Measurements from ENCODE around the gene SLC35G6. TPM values are rescaled to one million over a fixed set of nuclear protein-coding genes. Genes with fewer than 3 reads are reported as not detected.
A peak's percentile ranks its signal among the peaks of the same experiment; 100 is the strongest.

SLC35G6 gene
- total and polyA plus RNA-seq, 2 of the 13 experiments (the other 11 are each of a cell fraction or from before 2014, with no cell fraction given), result 0.07 TPM; not detected in 1

DNA sequence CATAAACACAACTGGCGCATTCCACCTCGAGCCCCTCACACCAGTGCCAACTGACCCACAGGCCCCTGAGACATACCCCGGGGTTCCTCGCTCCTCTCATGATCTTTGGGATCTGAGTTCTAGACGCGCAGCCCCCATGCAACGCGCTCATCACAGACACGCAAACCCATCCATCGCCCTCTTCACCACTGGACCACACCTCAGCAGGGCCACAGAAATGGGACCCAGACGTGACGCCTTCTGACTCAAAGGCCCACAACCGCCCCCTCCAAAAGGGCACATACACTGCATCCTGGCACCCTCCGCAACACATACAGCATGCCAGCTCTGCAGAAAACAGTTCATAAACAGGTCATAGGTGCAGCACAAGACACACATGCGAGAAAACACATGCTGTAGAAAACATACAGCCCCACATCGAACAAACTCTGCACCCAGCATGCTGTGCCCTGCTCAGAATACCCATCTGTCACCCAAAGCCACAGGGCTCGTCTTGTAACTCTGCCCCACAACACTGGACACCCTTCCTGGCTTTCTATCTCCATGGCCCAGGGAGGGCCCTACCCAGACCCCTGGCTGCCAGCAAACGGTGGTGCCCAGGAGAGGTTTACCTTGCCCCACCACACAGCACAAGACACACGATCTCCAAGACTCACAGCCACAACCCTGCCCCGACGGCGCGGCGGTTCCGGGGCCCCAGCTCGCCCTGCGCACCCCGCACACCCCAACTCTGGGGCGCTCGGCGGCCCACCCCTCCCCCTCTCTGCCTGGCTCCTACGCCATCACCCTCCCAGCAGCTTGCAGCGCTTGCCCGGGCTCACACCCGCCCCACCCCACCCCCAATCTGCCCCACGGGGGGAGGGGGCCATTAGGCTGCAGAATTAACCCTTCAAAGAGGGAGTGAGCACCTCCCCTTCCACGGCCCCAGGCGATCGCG is 2.7 kb upstream of the SLC35G6 start (continued):
- TF ChIP-seq, protein P1, sequence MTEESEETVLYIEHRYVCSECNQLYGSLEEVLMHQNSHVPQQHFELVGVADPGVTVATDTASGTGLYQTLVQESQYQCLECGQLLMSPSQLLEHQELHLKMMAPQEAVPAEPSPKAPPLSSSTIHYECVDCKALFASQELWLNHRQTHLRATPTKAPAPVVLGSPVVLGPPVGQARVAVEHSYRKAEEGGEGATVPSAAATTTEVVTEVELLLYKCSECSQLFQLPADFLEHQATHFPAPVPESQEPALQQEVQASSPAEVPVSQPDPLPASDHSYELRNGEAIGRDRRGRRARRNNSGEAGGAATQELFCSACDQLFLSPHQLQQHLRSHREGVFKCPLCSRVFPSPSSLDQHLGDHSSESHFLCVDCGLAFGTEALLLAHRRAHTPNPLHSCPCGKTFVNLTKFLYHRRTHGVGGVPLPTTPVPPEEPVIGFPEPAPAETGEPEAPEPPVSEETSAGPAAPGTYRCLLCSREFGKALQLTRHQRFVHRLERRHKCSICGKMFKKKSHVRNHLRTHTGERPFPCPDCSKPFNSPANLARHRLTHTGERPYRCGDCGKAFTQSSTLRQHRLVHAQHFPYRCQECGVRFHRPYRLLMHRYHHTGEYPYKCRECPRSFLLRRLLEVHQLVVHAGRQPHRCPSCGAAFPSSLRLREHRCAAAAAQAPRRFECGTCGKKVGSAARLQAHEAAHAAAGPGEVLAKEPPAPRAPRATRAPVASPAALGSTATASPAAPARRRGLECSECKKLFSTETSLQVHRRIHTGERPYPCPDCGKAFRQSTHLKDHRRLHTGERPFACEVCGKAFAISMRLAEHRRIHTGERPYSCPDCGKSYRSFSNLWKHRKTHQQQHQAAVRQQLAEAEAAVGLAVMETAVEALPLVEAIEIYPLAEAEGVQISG (CRISPR knock-in tag; IDR thresholded peaks at IDR 0.05), result 0 out of 2 replicates have a peak, but pooled peaks have one; percentile 24
- TF ChIP-seq HOXD1 (CRISPR knock-in tag; IDR thresholded peaks at IDR 0.05) (0 out of 2 replicates have a peak, but pooled peaks have one; percentile 23), ZNF547 (CRISPR knock-in tag; IDR thresholded peaks at IDR 0.05) (0 out of 2 replicates have a peak, but pooled peaks have one; percentile 24), ZNF572 (CRISPR knock-in tag; IDR thresholded peaks at IDR 0.05) (no peak), DMAP1 (CRISPR knock-in tag; IDR thresholded peaks at IDR 0.05) (no peak), MTERF4 (CRISPR knock-in tag; IDR thresholded peaks at IDR 0.05) (no peak), ZBED4 (CRISPR knock-in tag; IDR thresholded peaks at IDR 0.05; ENCODE audit: borderline replicate concordance) (no peak), ZNF446 (CRISPR knock-in tag; IDR thresholded peaks at IDR 0.05) (0 out of 2 replicates have a peak, but pooled peaks have one; percentile 49), ZNF234 (CRISPR knock-in tag; conservative IDR thresholded peaks at IDR 0.05) (0 out of 2 replicates have a peak, but pooled peaks have one; percentile 10), U2AF1 (optimal IDR thresholded peaks at IDR 0.05; ENCODE audit: low read depth, low read length) (no peak), HNRNPH1 (optimal IDR thresholded peaks at IDR 0.05; ENCODE audit: low read depth, low read length) (no peak), ZNF652 (CRISPR knock-in tag; IDR thresholded peaks at IDR 0.05; ENCODE audit: borderline replicate concordance, low read depth) (peak; percentile 75), ZSCAN21 (CRISPR knock-in tag; IDR thresholded peaks at IDR 0.05; ENCODE audit: borderline replicate concordance) (0 out of 2 replicates have a peak, but pooled peaks have one; percentile 35), PRPF4 (IDR thresholded peaks at IDR 0.05; ENCODE audit: low read depth, low read length, poor library complexity, severe bottlenecking) (peak; percentile 83), AGO1 (IDR thresholded peaks at IDR 0.05; ENCODE audit: low read depth, low read length, poor library complexity, severe bottlenecking) (no peak), RFX5 (IDR thresholded peaks at IDR 0.05; ENCODE audit: low read depth, low read length) (no peak), E2F2 (CRISPR knock-in tag; IDR thresholded peaks at IDR 0.05; ENCODE audit: borderline replicate concordance) (no peak)
- TF ChIP-seq, protein P2, sequence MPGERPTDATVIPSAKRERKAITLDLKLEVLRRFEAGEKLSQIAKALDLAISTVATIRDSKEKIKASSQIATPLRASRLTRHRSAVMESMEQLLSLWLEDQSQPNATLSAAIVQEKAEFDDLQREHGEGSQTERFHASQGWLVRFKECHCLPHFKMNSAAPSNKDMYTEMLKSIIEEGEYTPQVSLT (CRISPR knock-in tag; IDR thresholded peaks at IDR 0.05; ENCODE audit: borderline replicate concordance, low read depth), result no peak

All from HepG2 (cell line).